K562 (cell line): ENCODE data around the gene AP1G1. TPM values are rescaled to one million over a fixed set of nuclear protein-coding genes. Genes with fewer than 3 reads are reported as not detected.
"Not testable (repeated sequence)": the region's sequence is repeated elsewhere in the genome, so short reads cannot be mapped to it uniquely, and the experiment has no call there.

Experiments
- ATAC-seq: fragments of 200-7000 bp; cut with Tn5 transposase; 3 replicates; pipeline ENCODE4 v1.9.1; 2020; ENCODE audit warnings: moderate library complexity
- BruUV-seq: library from RNA; stranded (reverse); fragments of 400-500 nt; replicated peaks from 2 replicates; lab custom pipeline; 2021; lab: Mats Ljungman, UMichigan
- CTCF ChIA-PET: fragments of 300-600 bp; formaldehyde crosslinking; extraction: SDS; loops from one replicate; lab custom pipeline; 2021; ENCODE audit warnings: low intra/inter-chr PET ratio; lab: Yijun Ruan, JAX
- POLR2A ChIA-PET: fragments of 300-600, 350-650 bp; sonication (Branson Sonifier 250); formaldehyde crosslinking; extraction: SDS; loops from one replicate; lab custom pipeline; 2021; ENCODE audit warnings: antibody characterized with exemption, inconsistent platforms; lab: Yijun Ruan, JAX
- DNase-seq, 4 experiments: peaks; one replicate each; pipeline versions ENCODE4 v3.0.0 to v3.0.0-alpha.2; 2011 to 2018; ENCODE audit warnings: low spot score in 3 of 4, mixed read lengths in 3 of 4; ENCODE audit errors: extremely low read depth in 1 of 4
- FAIRE-seq: peaks from 2 replicates; lab custom pipeline; 2011; peaks lifted over from hg19 to GRCh38; lab: Jason Lieb, UNC
- H2AFZ ChIP-seq: 2 replicates; pipeline ENCODE4 v1.6.0; 2011; ENCODE audit warnings: low read depth, low read length, control low read depth, inconsistent platforms
- H3K27ac ChIP-seq: fragments of 200-600 bp; 3 replicates; pipeline ENCODE4 v1.8.0; 2011; ENCODE audit warnings: low read depth, mild to moderate bottlenecking, control low read depth, inconsistent platforms, low read length, moderate library complexity, mixed read lengths; ENCODE audit errors: extremely low read depth
- H3K27me3 ChIP-seq, 2 experiments: fragments of 300-600 bp in 1 of 2; 2 replicates in 1 of 2; 3 replicates in 1 of 2; pipeline versions ENCODE4 v1.6.0 to v1.8.0; 2011; ENCODE audit warnings: inconsistent platforms in 2 of 2, low read length in 2 of 2, mild to moderate bottlenecking in 1 of 2, mixed read lengths in 1 of 2, moderate library complexity in 1 of 2; ENCODE audit not compliant: control insufficient read depth in 2 of 2, insufficient read depth in 2 of 2
- H3K36me3 ChIP-seq: fragments of 300-600 bp; 3 replicates; pipeline ENCODE4 v1.8.0; 2011; ENCODE audit warnings: mild to moderate bottlenecking, low read length, inconsistent platforms; ENCODE audit not compliant: control insufficient read depth, insufficient read depth
- H3K4me1 ChIP-seq, 2 experiments: fragments of 200-600 bp in 1 of 2; replicated peaks in 1 of 2; 2 replicates in 1 of 2; 3 replicates in 1 of 2; pipeline versions ENCODE4 v1.5.1 to v1.8.0; 2011; ENCODE audit warnings: inconsistent platforms in 2 of 2, low read length in 2 of 2, mild to moderate bottlenecking in 1 of 2, mixed read lengths in 1 of 2, moderate library complexity in 1 of 2; ENCODE audit not compliant: control insufficient read depth in 2 of 2, insufficient read depth in 2 of 2
- H3K4me2 ChIP-seq: 2 replicates; pipeline ENCODE4 v1.6.1; 2011; ENCODE audit warnings: low read length, control low read depth, inconsistent platforms, mixed read lengths; ENCODE audit not compliant: insufficient read depth
- H3K4me3 ChIP-seq: fragments of 200-600 bp; sonication (generic), shearing (Covaris generic); 2 replicates; pipeline ENCODE4 v1.5.1; 2016; ENCODE audit warnings: control low read depth, inconsistent platforms
- H3K79me2 ChIP-seq: fragments of 200-600 bp; 3 replicates; pipeline ENCODE4 v1.8.0; 2011; ENCODE audit warnings: low read length, inconsistent platforms; ENCODE audit not compliant: control insufficient read depth, insufficient read depth
- H3K9ac ChIP-seq, 2 experiments: 2 replicates each; pipeline versions ENCODE4 v1.6.0 to v1.6.1; 2011; ENCODE audit warnings: low read depth in 2 of 2, low read length in 2 of 2, control low read depth in 1 of 2, inconsistent platforms in 1 of 2, mild to moderate bottlenecking in 1 of 2, mixed read lengths in 1 of 2; ENCODE audit not compliant: insufficient read depth in 1 of 2
- H3K9me1 ChIP-seq: one replicate; pipeline ENCODE4 v1.6.0; 2011; ENCODE audit warnings: inconsistent platforms, mild to moderate bottlenecking, low read length, moderate library complexity; ENCODE audit not compliant: control insufficient read depth, insufficient read depth
- H3K9me3 ChIP-seq: replicated peaks from 2 replicates; pipeline ENCODE4 v1.5.1; 2011; ENCODE audit warnings: low read depth, low read length, inconsistent platforms; ENCODE audit not compliant: control insufficient read depth, insufficient read depth
- H4K20me1 ChIP-seq: replicated peaks from 2 replicates; pipeline ENCODE4 v1.6.1; 2011; ENCODE audit warnings: low read length, inconsistent platforms, mixed read lengths; ENCODE audit not compliant: control insufficient read depth, insufficient read depth
- CLOCK ChIP-seq: fragments of 250-450 bp; sonication (Bioruptor Pico); IDR thresholded peaks from 2 replicates; pipeline ENCODE4 v1.4.0; 2020; ENCODE audit warnings: mild to moderate bottlenecking, moderate library complexity, borderline replicate concordance
- KLF1 ChIP-seq: fragments of 450-650 bp; IDR thresholded peaks from 2 replicates; pipeline ENCODE4 v1.6.1; 2016; ENCODE audit warnings: missing genetic modification characterization, missing compliant biosample characterization
- PHF21A ChIP-seq: fragments of 450-650 bp; IDR thresholded peaks from 2 replicates; pipeline ENCODE4 v1.6.1; 2017; ENCODE audit warnings: low read depth, borderline replicate concordance
- RBM14 ChIP-seq: fragments of 200-400 bp; formaldehyde crosslinking; IDR thresholded peaks from 2 replicates; pipeline ENCODE4 v1.6.1; 2018; ENCODE audit warnings: low read depth, mild to moderate bottlenecking, low read length, moderate library complexity, borderline replicate concordance; ENCODE audit not compliant: insufficient read depth
- RUNX1 ChIP-seq: sonication (generic); IDR thresholded peaks from 2 replicates; pipeline ENCODE4 v1.6.1; 2016; ENCODE audit warnings: antibody characterized with exemption, low read depth
- SNIP1 ChIP-seq: fragments of 450-650 bp; IDR thresholded peaks from 2 replicates; pipeline ENCODE4 v1.7.1; 2017; ENCODE audit warnings: low read depth, mild to moderate bottlenecking
- TAF7 ChIP-seq: fragments of 450-650 bp; IDR thresholded peaks from 2 replicates; pipeline ENCODE4 v1.6.1; 2016; ENCODE audit warnings: missing genetic modification characterization, missing compliant biosample characterization
- ZBTB1 ChIP-seq: sonication (generic); formaldehyde crosslinking; IDR thresholded peaks from 2 replicates; pipeline ENCODE4 v1.8.1; 2023; ENCODE audit warnings: missing genetic modification reagents, low read depth, mild to moderate bottlenecking, borderline replicate concordance
- WGBS: fragments of 100-300 bp; shearing (Covaris generic); methylation state at CpG from one replicate; pipeline ENCODE4 v1.1.6; 2016; ENCODE audit warnings: low coverage, mixed read lengths; ENCODE audit not compliant: insufficient coverage; ENCODE audit errors: missing lambda C conversion rate; 5-methylcytosine and 5-hydroxymethylcytosine counted together
- in situ Hi-C: fragments of 300-500 bp; cut with MboI; formaldehyde crosslinking; loops from 4 replicates; pipeline ENCODE4 v1.15.0; 2018; ENCODE audit warnings: inconsistent platforms, mixed read lengths
- intact Hi-C: fragments of 100-400 bp; cut with micrococcal nuclease; formaldehyde crosslinking; loops from 2 replicates; pipeline ENCODE4 v1.14.2; 2022
- polyA plus RNA-seq, 8 experiments: library from polyadenylated mRNA; depleted of rRNA in 4 of 8; stranded (reverse) in 5 of 8; unstranded in 3 of 8; fragments of >200 nt; fragmentation: Nextera tagmentation in 2 of 8; fragmentation: Illumina TruSeq in 1 of 8; extraction: Ambion mirVana in 2 of 8; extraction: Trizol in 1 of 8; gene quantifications; 2 replicates each; pipeline versions ENCODE4 v1.2.1 to v1.2.3, GENCODE V29; 2011 to 2014; ENCODE audit warnings: inconsistent platforms in 1 of 8, missing spikeins in 1 of 8
- total RNA-seq, 7 experiments: library from RNA; depleted of rRNA in 6 of 7; stranded (reverse); fragments of >200 nt in 6 of 7; fragmentation: Illumina TruSeq in 2 of 7; extraction: Trizol in 2 of 7; gene quantifications; 2 replicates each; pipeline versions ENCODE4 v1.2.1 to v1.2.3, GENCODE V29; 2011 to 2021; ENCODE audit warnings: low replicate concordance in 1 of 7

AP1G1 gene
- total and polyA plus RNA-seq, 9 of the 15 experiments (the other 6 are each of a cell fraction or from before 2014, with no cell fraction given), result 7.0 to 59.2 (median 42.0) TPM

GRCh38 chr16:71687861-71688260 lies 120.8 kb downstream of the AP1G1 start:
- TF ChIP-seq TAF7 (tag) (no peak), PHF21A (no peak), CLOCK (CRISPR knock-in tag) (no peak), ZBTB1 (CRISPR knock-in tag) (no peak), RUNX1 (no peak), SNIP1 (no peak), KLF1 (tag) (no peak), RBM14 (no peak)
- intact Hi-C loops, result no loop called here
- Histone ChIP-seq H3K27me3 (no peaks in the 10 kb centered on the region), H3K4me2 (no peak overlapping the region), H3K9me3 (no peaks in the 10 kb centered on the region), H3K36me3 (peaks cover 13% of the 10 kb centered on the region), H2AFZ (no peak overlapping the region), H3K4me3 (no peak overlapping the region), H3K4me1 (no peaks in the 10 kb centered on the region), H3K9ac (no peak overlapping the region), H3K9me1 (no peaks in the 10 kb centered on the region), H4K20me1 (no peaks in the 10 kb centered on the region), H3K27ac (no peak overlapping the region), H3K79me2 (no peaks in the 10 kb centered on the region)
- ChIA-PET POLR2A (no interaction called here), CTCF (no interaction called here)
- ATAC-seq, result no peak
- BruUV-seq, result no TSS peak
- no peak for DNase-seq
- 38% methylated on average over 3 of the region's 3 CpGs for WGBS
- in situ Hi-C loops, result no loop called here
- FAIRE-seq, result peak; percentile 68

GRCh38 chr16:71684280-71684679 lies 124.4 kb downstream of the AP1G1 start:
- H3K4me1 ChIP-seq, H3K4me3 ChIP-seq, H2AFZ ChIP-seq, H3K9me3 ChIP-seq, H3K4me2 ChIP-seq, BruUV-seq, H3K9ac ChIP-seq, FAIRE-seq, CTCF ChIA-PET, H3K9me1 ChIP-seq, DNase-seq, H3K27ac ChIP-seq, intact Hi-C loops, H3K27me3 ChIP-seq, H3K79me2 ChIP-seq, in situ Hi-C loops, ATAC-seq, H3K36me3 ChIP-seq, H4K20me1 ChIP-seq: not testable (repeated sequence)
- 87% methylated on average over 6 of the region's 12 CpGs for WGBS
- POLR2A ChIA-PET, result interaction anchor here (1.0 kb wide), 1 partner anchor 8 kb away, joined by 3 read pairs; no protein-coding TSS in a partner anchor
